OCI-LY1 (cell line): ENCODE results near the gene RUNX1.

Experiments used
- CTCF ChIP-seq: fragments of 200-600 bp; sonication (generic), shearing (Covaris generic); IDR thresholded peaks from 2 replicates; pipeline ENCODE4 v1.5.1; 2017; ENCODE audit warnings: mild to moderate bottlenecking, antibody characterized with exemption, low read length, moderate library complexity, mixed read lengths
- EZH2 ChIP-seq: fragments of 200-600 bp; sonication (generic), shearing (Covaris generic); IDR thresholded peaks from 2 replicates; pipeline ENCODE4 v1.8.0; 2017; ENCODE audit warnings: borderline replicate concordance, mixed run types, mild to moderate bottlenecking, antibody characterized with exemption, low read length, moderate library complexity, mixed read lengths

- TF ChIP-seq EZH2 (no peak), CTCF (no peak)
These were observed 83.6 kb downstream of the RUNX1 start for GRCh38 chr21:34965200-34966174.
